Karpas-422 (cell line): ENCODE data around the gene RBP2. TPM values are rescaled to one million over a fixed set of nuclear protein-coding genes. Genes with fewer than 3 reads are reported as not detected.
"Not testable (repeated sequence)": the region's sequence is repeated elsewhere in the genome, so short reads cannot be mapped to it uniquely, and the experiment has no call there.

Experiments used
- DNase-seq: peaks from one replicate; pipeline ENCODE4 v3.0.0-alpha.2; 2015
- H2AFZ ChIP-seq: fragments of 200-600 bp; sonication (generic); 2 replicates; pipeline ENCODE4 v1.6.1; 2014; ENCODE audit warnings: antibody characterized with exemption, low read length, mixed read lengths
- H3K27ac ChIP-seq: fragments of 200-600 bp; sonication (generic); 2 replicates; pipeline ENCODE4 v1.5.1; 2014; ENCODE audit warnings: mild to moderate bottlenecking, low read length, moderate library complexity
- H3K27me3 ChIP-seq: fragments of 200-600 bp; sonication (generic); 2 replicates; pipeline ENCODE4 v1.6.1; 2014; ENCODE audit warnings: low read length, mixed read lengths
- H3K36me3 ChIP-seq: fragments of 200-600 bp; sonication (generic); 2 replicates; pipeline ENCODE4 v1.6.1; 2014; ENCODE audit warnings: low read length, mixed read lengths; ENCODE audit not compliant: insufficient read depth
- H3K4me1 ChIP-seq: fragments of 200-600 bp; sonication (generic); 2 replicates; pipeline ENCODE4 v1.6.1; 2014; ENCODE audit warnings: mild to moderate bottlenecking, low read length, mixed read lengths
- H3K4me2 ChIP-seq: fragments of 200-600 bp; sonication (generic); 2 replicates; pipeline ENCODE4 v1.6.1; 2014; ENCODE audit warnings: low read length, low read depth, mild to moderate bottlenecking; ENCODE audit not compliant: poor library complexity, severe bottlenecking
- H3K4me3 ChIP-seq: fragments of 200-600 bp; sonication (generic); 2 replicates; pipeline ENCODE4 v1.5.1; 2014; ENCODE audit warnings: mild to moderate bottlenecking, antibody characterized with exemption, low read length, mixed read lengths
- H3K79me2 ChIP-seq: fragments of 200-600 bp; sonication (generic); 2 replicates; pipeline ENCODE4 v1.6.1; 2014; ENCODE audit warnings: mild to moderate bottlenecking, low read length, mixed read lengths
- H3K9ac ChIP-seq: fragments of 200-600 bp; sonication (generic); 2 replicates; pipeline ENCODE4 v1.6.0; 2014; ENCODE audit warnings: low read length
- H3K9me2 ChIP-seq: fragments of 200-600 bp; sonication (generic), shearing (Covaris generic); replicated peaks from 2 replicates; pipeline ENCODE4 v1.6.0; 2014; ENCODE audit warnings: mild to moderate bottlenecking, low read length, moderate library complexity; ENCODE audit not compliant: insufficient read depth
- H3K9me3 ChIP-seq: fragments of 300-700, 200-600 bp; sonication (generic); 2 replicates; pipeline ENCODE4 v1.6.1; 2014; ENCODE audit warnings: low read length, mixed read lengths
- H4K20me1 ChIP-seq: fragments of 200-600 bp; sonication (generic); 2 replicates; pipeline ENCODE4 v1.6.1; 2014; ENCODE audit warnings: mild to moderate bottlenecking, antibody characterized with exemption, low read length, low read depth; ENCODE audit not compliant: insufficient read depth
- total RNA-seq: library from RNA; depleted of rRNA; stranded (reverse); fragments of >200 nt; shearing (Covaris generic); gene quantifications from 2 replicates; pipeline ENCODE4 v1.2.3, GENCODE V29; 2014; ENCODE audit warnings: low replicate concordance; rRNA removed

RBP2 gene
- total RNA-seq, 1 experiment from 2014 or later, result not detected

DNA sequence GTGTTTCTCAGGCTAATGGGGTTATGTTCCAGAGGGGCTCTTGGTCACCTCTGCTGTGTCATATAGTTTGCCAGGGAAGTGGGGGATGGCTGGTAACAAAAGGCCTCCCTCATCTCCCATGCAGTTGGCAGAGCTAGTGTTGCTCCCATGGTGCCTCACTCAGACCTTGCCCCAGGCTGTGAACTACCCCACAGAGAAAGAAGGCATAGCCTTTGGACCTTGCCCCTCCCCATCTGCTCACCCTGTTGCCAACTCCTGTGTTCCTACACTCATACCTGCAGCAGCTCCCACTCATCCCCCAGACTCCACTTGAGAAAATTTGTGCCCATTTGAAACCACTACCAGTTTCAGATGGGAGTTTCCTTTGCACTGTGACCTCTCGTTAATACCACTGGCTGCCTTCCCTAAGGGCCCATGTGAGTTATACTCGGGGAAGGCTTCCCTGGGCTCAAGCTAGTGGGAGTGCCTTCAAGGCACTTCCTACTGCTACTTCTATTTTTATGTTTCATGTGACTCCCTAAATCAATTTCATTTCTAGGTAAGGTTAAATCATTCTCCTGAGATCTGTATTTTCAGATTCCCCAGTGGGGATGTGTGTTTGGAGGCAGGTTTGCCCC, 61.6 kb downstream of the RBP2 start:
- H3K36me3 ChIP-seq, result no peaks in the 10 kb centered on the region
- no peaks in the 10 kb centered on the region for H3K4me1 ChIP-seq
- no peak for DNase-seq
- H3K27me3 ChIP-seq, result no peaks in the 10 kb centered on the region
- H3K4me3 ChIP-seq, result no peak overlapping the region
- no peaks in the 10 kb centered on the region for H4K20me1 ChIP-seq
- peaks cover 10% of the 10 kb centered on the region; the same call in 1 of the 2 replicates for H3K9me3 ChIP-seq
- H3K27ac ChIP-seq, result no peak overlapping the region
- no peaks in the 10 kb centered on the region for H3K9me2 ChIP-seq
- H2AFZ ChIP-seq, result no peak overlapping the region
- no peak overlapping the region for H3K4me2 ChIP-seq
- no peaks in the 10 kb centered on the region for H3K79me2 ChIP-seq
- no peak overlapping the region for H3K9ac ChIP-seq

DNA sequence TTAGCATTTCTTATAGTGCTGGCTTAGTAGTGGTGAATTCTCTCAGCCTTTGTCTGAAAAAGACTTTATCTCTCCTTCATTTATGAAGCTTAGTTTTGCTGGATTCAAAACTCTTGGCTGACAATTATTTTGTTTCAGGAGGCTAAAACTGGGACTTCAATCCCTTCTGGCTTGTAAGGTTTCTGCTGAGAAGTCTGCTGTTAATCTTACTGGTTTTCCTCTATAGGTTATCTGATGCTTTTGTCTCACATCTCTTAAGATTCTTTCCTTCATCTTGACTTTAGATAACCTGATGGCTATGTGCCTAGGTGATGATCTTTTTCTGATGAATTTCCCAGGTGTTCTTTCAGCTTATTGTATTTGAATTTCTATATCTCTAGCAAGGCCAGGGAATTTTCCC, 63.4 kb downstream of the RBP2 start:
- not testable (repeated sequence) for H3K9ac ChIP-seq, H3K27ac ChIP-seq, H3K36me3 ChIP-seq, H4K20me1 ChIP-seq, H3K9me2 ChIP-seq, H3K4me1 ChIP-seq, DNase-seq, H3K4me2 ChIP-seq, H3K27me3 ChIP-seq, H2AFZ ChIP-seq, H3K79me2 ChIP-seq, H3K4me3 ChIP-seq
- peaks cover 10% of the 10 kb centered on the region; the same call in 1 of the 2 replicates for H3K9me3 ChIP-seq

Other genes with a start within 250 kb of the RBP2 start
- 39.9 and 50.3 TPM in 2 replicates for gene MRPS22, start 132.5 kb downstream of the RBP2 start, total RNA-seq
- gene COPB2, start 86.9 kb downstream of the RBP2 start, total RNA-seq, result 68.0 and 77.4 TPM in 2 replicates
- not detected in 2 replicates for gene RBP1, start 63.2 kb upstream of the RBP2 start, total RNA-seq
- not detected in 2 replicates for gene NMNAT3, start 201.5 kb upstream of the RBP2 start, total RNA-seq